ENCODE data around the gene PPP1R14C.
"Not testable (repeated sequence)": the region's sequence is repeated elsewhere in the genome, so short reads cannot be mapped to it uniquely, and the experiment has no call there.

Gene PPP1R14C

DNA sequence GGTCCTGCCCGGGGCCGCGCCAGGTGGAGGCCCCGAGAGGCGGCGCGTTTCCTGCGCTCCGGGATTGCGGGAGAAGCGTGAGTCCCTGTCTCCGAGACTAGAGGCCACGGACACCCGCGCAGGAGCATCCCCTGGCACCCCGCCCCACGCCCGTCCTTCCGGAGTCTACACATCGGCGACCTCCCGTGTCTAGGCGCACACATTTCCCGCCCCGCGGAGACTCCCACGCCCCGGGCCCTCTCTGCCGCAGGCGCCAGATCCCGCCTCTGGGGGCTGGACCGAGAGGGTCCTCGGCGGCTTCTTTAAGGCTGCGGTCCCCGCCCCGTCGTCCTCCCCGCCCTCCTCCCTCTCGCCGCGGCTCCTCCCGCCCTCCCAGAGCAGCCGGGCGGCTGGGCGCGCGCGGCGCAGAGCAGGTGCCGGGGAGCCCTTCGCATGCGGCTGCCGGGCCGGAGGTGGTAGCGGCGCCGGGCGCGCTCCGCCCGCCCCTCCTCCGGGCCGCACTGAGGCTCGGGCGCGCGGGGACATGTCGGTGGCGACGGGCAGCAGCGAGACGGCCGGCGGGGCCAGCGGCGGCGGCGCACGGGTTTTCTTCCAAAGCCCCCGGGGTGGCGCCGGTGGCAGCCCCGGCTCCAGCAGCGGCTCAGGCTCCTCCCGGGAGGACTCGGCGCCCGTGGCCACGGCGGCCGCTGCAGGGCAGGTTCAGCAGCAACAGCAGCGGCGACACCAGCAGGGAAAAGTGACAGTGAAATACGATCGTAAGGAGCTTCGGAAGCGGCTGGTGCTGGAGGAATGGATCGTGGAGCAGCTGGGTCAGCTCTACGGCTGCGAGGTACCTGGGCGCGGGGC is at the start of gene PPP1R14C:
Gene PPP1R14C, plus strand, starts transcription at position 375 of the 846 bp plus-strand sequence. Its CDS starts 149 bp downstream, at position 524.
- DNase-seq (ENCODE audit: low read depth in 2 of 2): no peak

DNA sequence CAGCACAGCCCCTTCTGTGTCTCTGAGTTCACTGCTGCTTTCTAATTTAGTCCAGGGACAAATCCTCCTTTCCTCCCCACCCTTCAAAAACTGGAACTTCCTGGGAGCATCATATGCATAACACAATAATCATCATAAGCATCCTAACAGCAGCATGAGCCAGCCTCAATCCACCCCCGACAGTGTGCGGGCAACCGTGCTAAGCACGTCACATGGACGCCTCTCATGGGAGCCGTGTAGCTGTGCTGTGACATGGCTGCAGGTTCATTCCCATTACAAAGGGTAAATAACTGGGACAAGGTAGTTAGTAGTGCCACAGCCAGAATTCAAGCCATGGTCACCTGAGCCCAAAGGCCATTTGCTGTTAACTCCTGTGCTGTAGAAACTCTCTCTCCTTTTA is 49.4 kb upstream of the PPP1R14C start:
- DNase-seq (ENCODE audit: low read depth in 2 of 2): no peak

- DNase-seq (ENCODE audit: low read depth in 2 of 2): no peak
Observed at GRCh38 chr6:150098155-150098554, 44.7 kb upstream of the PPP1R14C start.

DNA sequence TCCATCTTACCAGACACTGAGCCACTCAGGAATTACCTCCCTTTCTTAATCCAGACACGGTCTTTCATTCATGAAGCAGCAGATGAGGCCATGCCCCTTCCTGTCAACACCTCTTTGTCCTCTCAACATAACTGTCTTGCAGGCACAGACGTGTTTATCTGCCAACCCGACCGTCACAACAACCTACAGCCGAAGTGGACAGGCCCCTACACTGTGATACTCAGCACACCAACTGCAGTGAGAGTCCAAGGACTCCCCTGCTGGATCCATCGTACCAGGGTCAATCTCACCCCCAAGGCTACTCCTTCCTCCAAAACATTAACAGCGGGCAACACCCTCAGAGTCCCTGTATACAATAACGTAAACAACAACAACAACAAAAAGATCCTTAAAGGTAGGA is 43.3 kb upstream of the PPP1R14C start:
- no peak for DNase-seq (ENCODE audit: low read depth in 2 of 2)

GRCh38 chr6:150099953-150100352 is 42.9 kb upstream of the PPP1R14C start:
- DNase-seq (ENCODE audit: low read depth in 2 of 2): no peak

DNA sequence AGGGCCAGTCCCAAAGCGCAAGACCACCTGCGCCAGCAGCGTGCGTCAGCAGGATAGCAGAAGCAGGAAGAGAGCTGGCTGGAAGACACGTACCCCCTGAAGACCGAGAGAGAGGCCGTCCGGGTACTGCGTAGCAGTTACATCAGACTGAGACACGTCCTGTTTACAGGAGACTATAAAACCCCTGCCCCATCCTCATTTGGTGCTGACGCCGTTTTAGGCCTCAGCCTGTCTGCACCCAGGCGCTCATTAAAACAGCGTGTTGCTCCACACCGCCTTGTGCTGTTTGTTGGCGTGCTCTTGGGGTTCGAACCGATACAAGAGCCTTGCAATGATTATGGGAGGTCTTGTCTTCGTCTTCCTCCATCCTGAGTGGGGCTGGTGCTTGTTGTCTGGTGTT is 42.1 kb upstream of the PPP1R14C start:
- DNase-seq (ENCODE audit: low read depth in 2 of 2): no peak

DNA sequence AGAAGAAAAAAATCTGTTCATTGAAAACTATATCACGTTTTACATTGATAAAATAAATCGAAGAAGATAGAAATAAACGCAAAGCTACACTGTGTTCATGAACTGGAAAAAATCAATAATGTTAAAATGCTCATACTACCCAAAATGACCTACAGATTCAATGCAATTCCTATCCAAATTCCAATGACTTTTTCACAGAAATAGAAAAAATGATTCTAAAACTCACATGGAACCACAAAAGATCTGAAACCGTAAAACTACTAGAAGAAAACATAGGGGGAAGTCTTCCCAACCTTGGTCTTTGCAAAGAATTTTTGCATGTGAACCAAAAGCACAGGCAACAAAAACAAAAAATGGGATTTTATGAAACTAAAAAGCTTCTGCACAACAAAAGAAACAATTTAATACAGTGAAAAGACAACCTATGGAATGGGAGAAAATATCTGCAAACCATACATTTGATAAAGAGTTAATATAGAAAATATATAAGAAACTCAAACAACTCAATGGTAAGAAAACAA is 40.0 kb upstream of the PPP1R14C start:
- no peak for DNase-seq (ENCODE audit: low read depth in 2 of 2)

- DNase-seq (ENCODE audit: low read depth in 2 of 2): no peak
Observed at GRCh38 chr6:150112233-150112632, 30.6 kb upstream of the PPP1R14C start.

GRCh38 chr6:150115769-150116168 is 27.1 kb upstream of the PPP1R14C start:
- no peak for DNase-seq (ENCODE audit: low read depth in 2 of 2)

DNA sequence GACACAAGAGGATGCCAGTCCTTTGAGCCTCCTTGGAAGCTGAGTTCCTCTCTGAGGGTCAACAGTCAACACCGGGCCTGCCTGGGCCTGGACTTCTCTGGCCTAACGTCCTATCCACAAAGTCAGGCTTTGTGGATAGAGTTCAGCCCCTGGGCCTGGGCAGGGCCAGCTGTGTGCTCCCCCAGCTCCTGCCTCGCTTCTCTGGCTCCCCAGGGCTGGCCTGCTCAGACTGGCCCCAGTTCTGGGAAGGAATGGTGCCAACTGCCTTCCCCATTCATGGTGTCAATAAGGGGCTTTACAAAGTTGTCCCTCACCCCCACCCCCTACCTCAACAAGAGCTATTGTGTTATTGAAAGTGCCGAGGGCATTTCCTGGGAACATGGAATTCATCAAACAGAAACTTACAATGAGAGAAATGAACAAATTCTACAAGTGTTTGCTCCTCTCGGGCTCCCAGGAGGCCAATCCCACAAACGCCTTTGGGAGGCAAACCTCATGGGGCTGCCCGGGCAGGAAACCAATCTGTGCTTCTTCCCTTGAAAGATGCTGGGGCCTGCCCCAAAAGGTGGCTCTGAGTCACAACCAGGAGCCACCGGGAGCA is 26.5 kb upstream of the PPP1R14C start:
- no peak for DNase-seq (ENCODE audit: low read depth in 2 of 2)

GRCh38 chr6:150118203-150118602 is 24.6 kb upstream of the PPP1R14C start:
- DNase-seq (ENCODE audit: low read depth in 2 of 2): no peak

GRCh38 chr6:150118627-150119026 is 24.2 kb upstream of the PPP1R14C start:
- DNase-seq (ENCODE audit: low read depth in 2 of 2): no peak

DNA sequence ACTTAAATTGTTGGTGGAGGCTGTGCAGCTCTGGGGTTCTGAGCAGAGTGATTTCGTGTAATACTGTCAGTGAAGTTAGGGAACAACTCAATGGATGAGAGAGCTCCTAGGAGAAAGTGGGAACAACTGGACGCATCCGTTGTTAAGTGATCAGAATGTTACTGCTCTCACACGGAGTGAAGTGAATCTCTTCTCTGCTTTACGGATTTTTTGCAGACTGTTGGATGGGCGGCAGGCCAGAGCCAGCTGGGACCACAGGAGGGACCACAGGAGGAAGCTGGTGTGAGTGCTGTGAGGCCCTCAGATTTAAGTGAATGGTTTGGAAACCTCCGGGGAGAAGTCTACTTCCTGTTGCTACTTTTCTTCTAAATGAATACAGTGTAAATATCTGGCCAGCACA is 23.7 kb upstream of the PPP1R14C start:
- no peak for DNase-seq (ENCODE audit: low read depth in 2 of 2)

GRCh38 chr6:150123645-150124044 is 19.2 kb upstream of the PPP1R14C start:
- DNase-seq (ENCODE audit: low read depth in 2 of 2): no peak

- DNase-seq (ENCODE audit: low read depth in 2 of 2): no peak
Observed at GRCh38 chr6:150124235-150124634, 18.6 kb upstream of the PPP1R14C start.

DNA sequence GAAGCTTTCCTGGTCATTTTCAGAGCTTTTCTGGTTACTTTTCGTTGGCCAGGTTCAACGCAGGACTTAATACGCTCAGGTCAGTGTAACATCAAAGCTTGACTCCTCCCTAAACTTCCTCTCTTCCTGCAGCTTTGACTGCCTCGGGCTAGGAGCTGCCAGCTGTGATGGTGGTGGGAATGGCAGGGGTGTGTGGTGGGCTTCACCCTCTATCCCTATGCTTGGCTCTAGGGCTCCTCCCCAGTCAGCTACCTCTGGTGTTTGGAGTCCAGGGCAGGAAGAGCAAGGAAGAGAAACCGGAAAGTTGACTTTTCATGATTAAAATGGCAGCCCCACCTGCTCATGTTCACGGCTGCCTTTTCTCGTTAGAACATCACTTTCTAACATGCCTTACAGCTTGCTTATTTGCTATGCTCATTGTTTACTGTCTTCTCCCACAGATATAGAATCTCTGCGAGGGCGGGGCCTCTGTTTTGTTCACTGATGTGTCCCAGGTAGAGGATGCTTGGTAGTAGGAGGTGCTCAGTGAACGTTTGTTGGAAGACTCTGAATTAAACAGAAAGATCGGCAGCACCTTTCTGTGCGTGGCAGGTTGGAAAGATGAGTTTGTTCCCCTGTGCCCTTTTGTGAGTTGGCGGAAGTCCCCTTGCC is 16.1 kb upstream of the PPP1R14C start:
- DNase-seq (ENCODE audit: low read depth in 2 of 2): no peak

DNA sequence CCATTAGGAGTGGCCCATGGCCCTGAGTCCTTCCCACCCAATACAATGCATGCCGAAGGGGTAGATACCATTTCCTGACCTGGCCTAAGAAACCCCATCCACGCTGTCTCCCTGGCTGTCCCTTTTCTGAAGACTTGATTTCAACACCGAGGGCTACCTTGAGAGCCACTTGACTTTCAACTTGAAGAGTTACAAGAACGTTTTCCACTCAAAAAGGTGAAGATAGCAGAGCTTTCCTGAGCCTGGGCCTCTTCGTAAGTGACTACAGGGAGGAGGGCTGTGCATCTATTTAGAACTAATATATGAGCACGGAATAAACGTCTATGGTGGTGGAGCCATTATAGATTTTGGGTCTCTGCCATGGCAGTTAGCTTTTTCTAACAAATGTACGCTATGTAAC is 14.4 kb upstream of the PPP1R14C start:
- no peak for DNase-seq (ENCODE audit: low read depth in 2 of 2)

DNA sequence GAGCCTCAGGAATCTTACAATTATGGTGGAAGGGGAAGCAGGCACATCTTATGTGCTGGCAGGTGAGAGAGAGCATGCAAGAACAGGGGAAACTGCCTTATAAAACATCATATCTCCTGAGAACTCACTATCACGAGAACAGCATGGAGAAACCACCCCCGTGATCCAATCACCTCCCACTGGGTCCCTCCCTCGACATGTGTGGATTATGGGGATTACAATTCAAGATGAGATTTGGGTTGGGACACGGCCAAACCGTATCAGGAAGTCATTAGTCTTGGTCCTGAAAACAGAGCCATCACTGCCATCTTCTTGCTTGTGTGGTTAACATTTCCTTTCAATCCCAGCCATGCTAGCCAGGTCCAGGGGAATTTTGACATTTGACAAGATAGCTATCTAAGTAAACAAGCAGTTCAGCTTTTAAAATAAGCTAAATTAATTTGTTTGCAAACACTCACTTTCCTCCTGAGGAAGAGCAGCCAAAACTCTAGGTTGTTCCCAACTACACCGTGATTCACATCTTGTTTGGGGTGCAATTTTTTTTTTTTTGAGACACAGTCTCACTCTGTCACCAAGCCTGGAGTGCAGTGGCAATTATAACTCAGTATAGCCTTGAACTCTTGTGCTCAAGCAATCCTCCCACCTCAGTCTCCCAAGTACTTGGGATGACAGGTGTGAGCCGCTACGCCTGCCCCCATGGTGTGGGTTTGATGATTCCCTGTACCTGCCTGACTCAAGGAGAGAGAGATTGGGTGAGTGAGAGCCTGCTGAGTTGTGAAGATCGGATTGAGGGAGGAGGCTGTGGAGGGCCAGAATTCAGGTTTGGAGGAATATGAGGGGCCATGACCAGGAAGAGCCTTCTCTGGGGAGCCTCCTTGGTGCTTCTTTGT is 13.0 kb upstream of the PPP1R14C start:
- DNase-seq (ENCODE audit: low read depth in 2 of 2): no peak

DNA sequence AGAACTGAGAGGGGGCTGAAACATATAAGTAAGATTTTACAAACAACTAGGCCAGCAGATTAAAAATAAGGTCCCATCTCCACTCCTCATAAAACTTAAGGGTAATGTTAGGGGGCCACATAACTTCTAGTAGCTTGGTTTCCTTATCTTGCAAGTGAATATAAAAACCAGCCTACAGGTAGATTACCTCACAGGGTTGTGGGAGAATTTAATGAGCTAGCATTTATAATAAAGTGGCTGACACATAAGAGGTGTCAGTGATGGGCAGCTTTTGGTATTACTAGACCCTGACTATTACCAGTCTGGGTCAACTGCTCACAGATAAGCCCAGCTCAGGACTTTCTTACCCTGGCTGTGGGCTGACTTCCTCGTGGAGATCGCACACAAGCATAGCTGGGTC is 9.2 kb upstream of the PPP1R14C start:
- no peak for DNase-seq (ENCODE audit: low read depth in 2 of 2)

- DNase-seq (ENCODE audit: low read depth in 2 of 2): no peak
Observed at GRCh38 chr6:150134280-150134920, 8.4 kb upstream of the PPP1R14C start.

DNA sequence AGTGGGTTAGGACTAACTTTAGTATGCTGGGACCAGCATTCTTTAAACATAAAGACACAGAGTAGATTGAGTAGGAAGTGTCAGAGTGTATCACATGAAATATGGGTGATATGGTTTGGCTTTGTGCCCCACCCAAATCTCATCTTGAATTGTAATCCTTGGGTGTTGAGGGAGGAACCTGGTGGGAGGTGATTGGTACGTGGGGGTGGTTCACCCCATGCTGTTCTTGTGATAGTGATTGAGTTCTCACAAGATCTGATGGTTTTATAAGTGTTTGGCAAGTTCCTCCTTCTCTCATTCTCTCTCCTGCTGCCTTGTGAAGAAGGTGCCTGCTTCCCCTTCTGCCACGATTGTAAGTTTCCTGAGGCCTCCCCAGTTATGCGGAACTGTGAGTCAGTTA is 5.1 kb upstream of the PPP1R14C start:
- not testable (repeated sequence) for DNase-seq (ENCODE audit: low read depth in 2 of 2)
